HEK293T (cell line): Measurements from ENCODE around the gene PI4KA.

Experiments used
- CTCF ChIA-PET: fragments of 350-600 bp; formaldehyde crosslinking; extraction: SDS; loops from one replicate; lab custom pipeline; 2021; ENCODE audit warnings: antibody characterized with exemption, inconsistent platforms; lab: Yijun Ruan, JAX
- POLR2A ChIA-PET: fragments of 350-600 bp; formaldehyde crosslinking; extraction: SDS; loops from one replicate; lab custom pipeline; 2020; ENCODE audit warnings: antibody characterized with exemption, inconsistent platforms; lab: Yijun Ruan, JAX
- DNase-seq: peaks from one replicate; pipeline ENCODE4 v3.0.0; 2012; ENCODE audit warnings: mixed read lengths; ENCODE audit errors: extremely low spot score
- ARNT ChIP-seq: fragments of 450-650 bp; IDR thresholded peaks from 2 replicates; pipeline ENCODE4 v1.6.1; 2017; ENCODE audit warnings: mild to moderate bottlenecking
- BHLHE40 ChIP-seq: fragments of 450-650 bp; IDR thresholded peaks from 2 replicates; pipeline ENCODE4 v1.6.1; 2016; ENCODE audit warnings: mild to moderate bottlenecking, moderate library complexity, borderline replicate concordance
- CTBP1 ChIP-seq: fragments of 450-650 bp; IDR thresholded peaks from 2 replicates; pipeline ENCODE4 v1.6.1; 2016; ENCODE audit warnings: borderline replicate concordance
- ELF4 ChIP-seq: fragments of 450-650 bp; IDR thresholded peaks from 2 replicates; pipeline ENCODE4 v1.6.1; 2017; ENCODE audit warnings: antibody characterized with exemption
- FOXA1 ChIP-seq: fragments of 450-650 bp; IDR thresholded peaks from 2 replicates; pipeline ENCODE4 v1.6.1; 2016; ENCODE audit warnings: mild to moderate bottlenecking
- FOXK2 ChIP-seq: fragments of 450-650 bp; IDR thresholded peaks from 2 replicates; pipeline ENCODE4 v1.6.1; 2016; ENCODE audit warnings: mild to moderate bottlenecking
- FOXM1 ChIP-seq: fragments of 450-650 bp; IDR thresholded peaks from 2 replicates; pipeline ENCODE4 v1.6.1; 2017; ENCODE audit warnings: mild to moderate bottlenecking, borderline replicate concordance
- HDGF ChIP-seq: fragments of 450-650 bp; IDR thresholded peaks from 2 replicates; pipeline ENCODE4 v1.6.1; 2017; ENCODE audit warnings: antibody characterized with exemption, borderline replicate concordance
- L3MBTL2 ChIP-seq: fragments of 450-650 bp; conservative IDR thresholded peaks from 2 replicates; pipeline ENCODE4 v1.6.1; 2016; ENCODE audit warnings: mild to moderate bottlenecking
- LEF1 ChIP-seq: fragments of 450-650 bp; IDR thresholded peaks from 2 replicates; pipeline ENCODE4 v1.6.1; 2017; ENCODE audit warnings: mild to moderate bottlenecking, borderline replicate concordance
- NFRKB ChIP-seq: fragments of 450-650 bp; IDR thresholded peaks from 2 replicates; pipeline ENCODE4 v1.6.1; 2016; ENCODE audit warnings: mild to moderate bottlenecking, moderate library complexity
- PKNOX1 ChIP-seq: fragments of 450-650 bp; IDR thresholded peaks from 2 replicates; pipeline ENCODE4 v1.6.1; 2016
- SP1 ChIP-seq: fragments of 450-650 bp; IDR thresholded peaks from 2 replicates; pipeline ENCODE4 v1.6.1; 2017
- SUZ12 ChIP-seq: fragments of 450-650 bp; IDR thresholded peaks from 2 replicates; pipeline ENCODE4 v1.6.1; 2016; ENCODE audit warnings: mild to moderate bottlenecking
- TARDBP ChIP-seq: fragments of 450-650 bp; IDR thresholded peaks from 2 replicates; pipeline ENCODE4 v1.6.1; 2016
- ZNF384 ChIP-seq: fragments of 450-650 bp; IDR thresholded peaks from 2 replicates; pipeline ENCODE4 v1.6.1; 2016

Gene PI4KA

GRCh38 chr22:20799449-20799848 is 59.2 kb downstream of the PI4KA start:
- TF ChIP-seq FOXA1 (no peak), SUZ12 (no peak), ELF4 (no peak), CTBP1 (no peak), FOXM1 (no peak), BHLHE40 (no peak), NFRKB (no peak), ZNF384 (no peak), TARDBP (no peak)
- DNase-seq, result no peak
- CTCF ChIA-PET, result no interaction called here
- POLR2A ChIA-PET, result interaction anchor here (1.4 kb wide), 1 partner anchor 183 kb away, joined by 6 read pairs; the partner anchor contains the start of gene LZTR1

GRCh38 chr22:20798974-20799373 is 59.6 kb downstream of the PI4KA start:
- CTCF ChIA-PET, result no interaction called here
- POLR2A ChIA-PET, result interaction anchor here (1.4 kb wide), 1 partner anchor 183 kb away, joined by 6 read pairs; the partner anchor contains the start of gene LZTR1
- no peak for DNase-seq

GRCh38 chr22:20798218-20798617 is 60.4 kb downstream of the PI4KA start:
- CTCF ChIA-PET, result no interaction called here
- no peak for TF ChIP-seq CTBP1
- no peak for TF ChIP-seq FOXK2
- TF ChIP-seq BHLHE40, result no peak
- TF ChIP-seq NFRKB, result no peak
- TF ChIP-seq L3MBTL2, result no peak
- no peak for TF ChIP-seq ZNF384
- no peak for TF ChIP-seq SUZ12
- TF ChIP-seq TARDBP, result no peak
- TF ChIP-seq LEF1, result no peak
- no peak for TF ChIP-seq FOXM1
- TF ChIP-seq ELF4, result no peak
- TF ChIP-seq HDGF, result no peak
- TF ChIP-seq SP1, result no peak
- no peak for DNase-seq
- POLR2A ChIA-PET, result interaction anchor here (1.4 kb wide), 1 partner anchor 184 kb away, joined by 6 read pairs; the partner anchor contains the start of gene LZTR1

More at GRCh38 chr22:20798974-20799373, 59.6 kb downstream of the PI4KA start:
- TF ChIP-seq SP1 (no peak), SUZ12 (no peak), CTBP1 (no peak), L3MBTL2 (no peak), NFRKB (no peak), ELF4 (no peak), PKNOX1 (no peak), LEF1 (no peak)

- DNase-seq, result no peak
- TF ChIP-seq LEF1 (no peak), L3MBTL2 (no peak), PKNOX1 (no peak), NFRKB (no peak), CTBP1 (no peak), HDGF (no peak), FOXM1 (no peak)
- CTCF ChIA-PET, result no interaction called here
- POLR2A ChIA-PET, result no interaction called here
Observed at GRCh38 chr22:20796731-20797130, 61.9 kb downstream of the PI4KA start.

GRCh38 chr22:20794650-20795413 is 63.8 kb downstream of the PI4KA start:
- POLR2A ChIA-PET, result no interaction called here
- DNase-seq, result no peak
- TF ChIP-seq ELF4 (no peak), ARNT (no peak), BHLHE40 (no peak), FOXA1 (no peak), ZNF384 (no peak), FOXK2 (no peak), L3MBTL2 (no peak), HDGF (no peak), LEF1 (no peak), SUZ12 (no peak), TARDBP (no peak), FOXM1 (no peak)
- CTCF ChIA-PET, result interaction anchor here (1.0 to 1.2 kb wide), 2 partner anchors 11 to 91 kb away, joined by 4 to 6 read pairs; no protein-coding TSS in a partner anchor

GRCh38 chr22:20793748-20794649 is 64.6 kb downstream of the PI4KA start:
- TF ChIP-seq ARNT (no peak), TARDBP (no peak), FOXA1 (no peak), BHLHE40 (no peak), SUZ12 (no peak), LEF1 (no peak), ZNF384 (no peak), HDGF (no peak), CTBP1 (no peak), PKNOX1 (no peak), NFRKB (no peak), SP1 (no peak), FOXM1 (no peak), FOXK2 (no peak), L3MBTL2 (no peak), ELF4 (no peak)
- POLR2A ChIA-PET, result no interaction called here
- CTCF ChIA-PET, result interaction anchor here (0.6 to 1.6 kb wide), 4 partner anchors 10 to 92 kb away, joined by 3 to 6 read pairs (median 4); no protein-coding TSS in a partner anchor
- DNase-seq, result no peak
